ENCODE measurements around the gene LEKR1.
"Not testable (repeated sequence)": the region's sequence is repeated elsewhere in the genome, so short reads cannot be mapped to it uniquely, and the experiment has no call there.

LEKR1 gene

GRCh38 chr3:156902916-156903315 lies 76.8 kb downstream of the LEKR1 start:
- DNase-seq (ENCODE audit: extremely low spot score) = no peak
- POLR2A ChIA-PET = no interaction called here
- TF ChIP-seq L3MBTL2 (conservative IDR thresholded peaks at IDR 0.05) (no peak), ELF4 (IDR thresholded peaks at IDR 0.05) (no peak), FOXA1 (IDR thresholded peaks at IDR 0.05) (no peak), ZNF384 (IDR thresholded peaks at IDR 0.05) (no peak), BHLHE40 (IDR thresholded peaks at IDR 0.05; ENCODE audit: borderline replicate concordance) (no peak), ARNT (IDR thresholded peaks at IDR 0.05) (no peak), HDGF (IDR thresholded peaks at IDR 0.05; ENCODE audit: borderline replicate concordance) (no peak), TARDBP (IDR thresholded peaks at IDR 0.05) (no peak), NFRKB (IDR thresholded peaks at IDR 0.05) (no peak), FOXK2 (IDR thresholded peaks at IDR 0.05) (no peak)
- TF ChIP-seq, protein P1, sequence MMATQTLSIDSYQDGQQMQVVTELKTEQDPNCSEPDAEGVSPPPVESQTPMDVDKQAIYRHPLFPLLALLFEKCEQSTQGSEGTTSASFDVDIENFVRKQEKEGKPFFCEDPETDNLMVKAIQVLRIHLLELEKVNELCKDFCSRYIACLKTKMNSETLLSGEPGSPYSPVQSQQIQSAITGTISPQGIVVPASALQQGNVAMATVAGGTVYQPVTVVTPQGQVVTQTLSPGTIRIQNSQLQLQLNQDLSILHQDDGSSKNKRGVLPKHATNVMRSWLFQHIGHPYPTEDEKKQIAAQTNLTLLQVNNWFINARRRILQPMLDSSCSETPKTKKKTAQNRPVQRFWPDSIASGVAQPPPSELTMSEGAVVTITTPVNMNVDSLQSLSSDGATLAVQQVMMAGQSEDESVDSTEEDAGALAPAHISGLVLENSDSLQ (IDR thresholded peaks at IDR 0.05) = no peak
- CTCF ChIA-PET = no interaction called here

GRCh38 chr3:156906275-156906674 lies 80.1 kb downstream of the LEKR1 start:
- no peak for DNase-seq (ENCODE audit: extremely low spot score)
- CTCF ChIA-PET = no interaction called here
- POLR2A ChIA-PET = no interaction called here
- no peak for TF ChIP-seq ELF4 (IDR thresholded peaks at IDR 0.05)
- no peak for TF ChIP-seq FOXM1 (IDR thresholded peaks at IDR 0.05; ENCODE audit: borderline replicate concordance)
- TF ChIP-seq FOXK2 (IDR thresholded peaks at IDR 0.05) = no peak
- no peak for TF ChIP-seq TARDBP (IDR thresholded peaks at IDR 0.05)
- no peak for TF ChIP-seq CTBP1 (IDR thresholded peaks at IDR 0.05; ENCODE audit: borderline replicate concordance)
- TF ChIP-seq FOXA1 (IDR thresholded peaks at IDR 0.05) = no peak
- no peak for TF ChIP-seq SUZ12 (IDR thresholded peaks at IDR 0.05)
- TF ChIP-seq HDGF (IDR thresholded peaks at IDR 0.05; ENCODE audit: borderline replicate concordance) = no peak
- no peak for TF ChIP-seq BHLHE40 (IDR thresholded peaks at IDR 0.05; ENCODE audit: borderline replicate concordance)
- no peak for TF ChIP-seq ZNF384 (IDR thresholded peaks at IDR 0.05)
- no peak for TF ChIP-seq L3MBTL2 (conservative IDR thresholded peaks at IDR 0.05)

DNA sequence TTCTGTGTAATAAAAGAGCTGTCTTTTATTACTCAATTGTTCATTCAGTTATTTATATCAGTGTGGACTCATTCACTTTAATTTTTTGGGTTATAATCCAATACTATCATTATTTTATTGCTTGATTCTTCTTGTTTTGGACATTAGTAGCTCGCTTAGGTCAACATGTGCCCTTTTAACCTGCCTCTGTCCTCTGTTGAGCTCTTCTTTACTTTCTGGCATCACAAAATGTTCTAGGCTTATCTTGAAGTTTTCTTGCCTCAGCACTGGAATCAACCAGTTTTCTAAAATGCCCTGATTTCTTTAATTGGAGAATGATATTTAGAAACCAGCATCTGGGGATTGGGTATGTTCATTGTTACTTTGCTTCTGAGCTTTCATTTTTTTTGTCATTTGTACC lies 82.2 kb downstream of the LEKR1 start:
- no peak for DNase-seq (ENCODE audit: extremely low spot score)
- ChIA-PET CTCF (no interaction called here), POLR2A (no interaction called here)
- TF ChIP-seq NFRKB (IDR thresholded peaks at IDR 0.05) = no peak

GRCh38 chr3:156910022-156910421 lies 83.9 kb downstream of the LEKR1 start:
- CTCF ChIA-PET = no interaction called here
- no peak for TF ChIP-seq L3MBTL2 (conservative IDR thresholded peaks at IDR 0.05)
- no peak for TF ChIP-seq ARNT (IDR thresholded peaks at IDR 0.05)
- TF ChIP-seq, protein P1 (IDR thresholded peaks at IDR 0.05) = no peak
- TF ChIP-seq BHLHE40 (IDR thresholded peaks at IDR 0.05; ENCODE audit: borderline replicate concordance) = no peak
- TF ChIP-seq ELF4 (IDR thresholded peaks at IDR 0.05) = no peak
- TF ChIP-seq FOXK2 (IDR thresholded peaks at IDR 0.05) = no peak
- POLR2A ChIA-PET = no interaction called here
- DNase-seq (ENCODE audit: extremely low spot score) = no peak

GRCh38 chr3:156910831-156911230 lies 84.7 kb downstream of the LEKR1 start:
- DNase-seq (ENCODE audit: extremely low spot score); CTCF ChIA-PET; POLR2A ChIA-PET: not testable (repeated sequence)

DNA sequence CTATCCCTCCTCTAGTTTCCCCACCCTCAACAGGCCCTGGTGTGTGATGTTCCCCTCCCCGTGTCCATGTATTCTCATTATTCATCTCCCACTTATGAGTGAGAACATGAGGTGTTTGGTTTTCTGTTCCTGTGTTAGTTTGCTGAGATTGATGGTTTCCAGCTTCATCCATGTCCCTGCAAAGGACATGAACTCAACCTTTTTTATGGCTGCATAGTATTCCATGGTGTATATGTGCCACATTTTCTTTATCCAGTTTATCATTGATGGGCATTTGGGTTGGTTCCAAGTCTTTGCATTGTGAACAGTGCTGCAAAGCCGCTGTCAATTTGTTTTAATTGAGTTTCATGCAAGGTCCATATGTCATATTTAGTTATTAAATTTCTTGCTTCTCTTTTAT lies 88.1 kb downstream of the LEKR1 start:
- POLR2A ChIA-PET; DNase-seq (ENCODE audit: extremely low spot score); CTCF ChIA-PET: not testable (repeated sequence)

GRCh38 chr3:156915372-156915771 lies 89.2 kb downstream of the LEKR1 start:
- TF ChIP-seq L3MBTL2 (conservative IDR thresholded peaks at IDR 0.05) = no peak
- no peak for TF ChIP-seq BHLHE40 (IDR thresholded peaks at IDR 0.05; ENCODE audit: borderline replicate concordance)
- no peak for TF ChIP-seq SUZ12 (IDR thresholded peaks at IDR 0.05)
- TF ChIP-seq FOXK2 (IDR thresholded peaks at IDR 0.05) = no peak
- DNase-seq (ENCODE audit: extremely low spot score) = no peak
- CTCF ChIA-PET = interaction anchor here (0.8 kb wide), 1 partner anchor 93 kb away, joined by 3 read pairs; no protein-coding TSS in a partner anchor
- POLR2A ChIA-PET = no interaction called here

GRCh38 chr3:156918746-156919145 lies 92.6 kb downstream of the LEKR1 start:
- POLR2A ChIA-PET = no interaction called here
- TF ChIP-seq LEF1 (IDR thresholded peaks at IDR 0.05; ENCODE audit: borderline replicate concordance) (no peak), NFRKB (IDR thresholded peaks at IDR 0.05) (no peak), FOXA1 (IDR thresholded peaks at IDR 0.05) (no peak), HDGF (IDR thresholded peaks at IDR 0.05; ENCODE audit: borderline replicate concordance) (no peak), FOXK2 (IDR thresholded peaks at IDR 0.05) (no peak), SUZ12 (IDR thresholded peaks at IDR 0.05) (no peak), ARNT (IDR thresholded peaks at IDR 0.05) (no peak), ZNF384 (IDR thresholded peaks at IDR 0.05) (no peak)
- TF ChIP-seq, protein P1 (IDR thresholded peaks at IDR 0.05) = no peak
- DNase-seq (ENCODE audit: extremely low spot score) = no peak
- CTCF ChIA-PET = no interaction called here

Measured in HEK293T (cell line).